A549 (cell line): ENCODE data around the gene P3H2. TPM values are rescaled to one million over a fixed set of nuclear protein-coding genes. Genes with fewer than 3 reads are reported as not detected.

Source experiments
- ATAC-seq, 2 experiments: fragments of 200-7000 bp in 1 of 2; fragments of >200 bp in 1 of 2; cut with Nextera tagmentation in 1 of 2; cut with Tn5 transposase in 1 of 2; 3 replicates each; pipeline versions ENCODE4 v1.8.0 to v1.9.1; 2018 to 2020; ENCODE audit warnings: mild to moderate bottlenecking in 1 of 2, moderate library complexity in 1 of 2
- CTCF ChIA-PET: fragments of 300-600 bp; sonication (Branson Sonifier 250); formaldehyde crosslinking; extraction: SDS; loops from one replicate; lab custom pipeline; 2021; ENCODE audit warnings: antibody characterized with exemption, inconsistent platforms; lab: Yijun Ruan, JAX
- POLR2A ChIA-PET: fragments of 350-600 bp; formaldehyde crosslinking; extraction: SDS; loops from one replicate; lab custom pipeline; 2021; ENCODE audit warnings: antibody characterized with exemption, inconsistent platforms; lab: Yijun Ruan, JAX
- DNase-seq, 2 experiments: peaks; one replicate each; pipeline versions ENCODE4 v3.0.0 to v3.0.0-alpha.2; 2011 to 2016; ENCODE audit warnings: low read depth in 1 of 2, low spot score in 1 of 2
- FAIRE-seq: peaks from 2 replicates; lab custom pipeline; 2011; peaks lifted over from hg19 to GRCh38; lab: Jason Lieb, UNC
- H3K27ac ChIP-seq, 2 experiments: fragments of >200 bp; sonication (Bioruptor Twin); formaldehyde crosslinking; 3 replicates each; pipeline ENCODE4 v1.5.1; 2016 to 2017
- H3K4me1 ChIP-seq: fragments of >200 bp; sonication (Bioruptor Twin); formaldehyde crosslinking; 3 replicates; pipeline ENCODE4 v1.6.1; 2016
- H3K4me2 ChIP-seq: fragments of >200 bp; sonication (Bioruptor Twin); formaldehyde crosslinking; 3 replicates; pipeline ENCODE4 v1.6.1; 2016
- H3K4me3 ChIP-seq: fragments of >200 bp; sonication (Bioruptor Twin); formaldehyde crosslinking; 3 replicates; pipeline ENCODE4 v1.5.1; 2016
- H3K9me3 ChIP-seq: fragments of >200 bp; sonication (Bioruptor Twin); formaldehyde crosslinking; 3 replicates; pipeline ENCODE4 v1.6.1; 2016
- CBX2 ChIP-seq: fragments of 200-600 bp; sonication (generic); IDR thresholded peaks from 2 replicates; pipeline ENCODE4 v1.6.1; 2016; ENCODE audit warnings: low read depth, mild to moderate bottlenecking, borderline replicate concordance
- CHD2 ChIP-seq: fragments of 150-350 bp; IDR thresholded peaks from 2 replicates; pipeline ENCODE4 v1.6.1; 2014; ENCODE audit warnings: low read length; ENCODE audit not compliant: partially characterized antibody
- CHD4 ChIP-seq: fragments of 200-600 bp; sonication (generic); IDR thresholded peaks from 2 replicates; pipeline ENCODE4 v1.6.1; 2016; ENCODE audit warnings: antibody characterized with exemption, mild to moderate bottlenecking, borderline replicate concordance
- E2F6 ChIP-seq: IDR thresholded peaks from 2 replicates; pipeline ENCODE4 v1.6.1; 2012; ENCODE audit warnings: low read depth, borderline replicate concordance
- EP300 ChIP-seq, 2 experiments: fragments of >200 bp; sonication (Bioruptor Twin); formaldehyde crosslinking; IDR thresholded peaks; 2 replicates in 1 of 2; 3 replicates in 1 of 2; pipeline ENCODE4 v1.6.1; 2016 to 2017
- ESRRA ChIP-seq: fragments of 150-350 bp; IDR thresholded peaks from 2 replicates; pipeline ENCODE4 v1.6.1; 2014; ENCODE audit warnings: mild to moderate bottlenecking, low read length, borderline replicate concordance
- HDAC2 ChIP-seq: fragments of 200-600 bp; sonication (generic); IDR thresholded peaks from 2 replicates; pipeline ENCODE4 v1.6.1; 2016
- HOXB13 ChIP-seq: fragments of 250-450 bp; sonication (Bioruptor Pico); IDR thresholded peaks from 2 replicates; pipeline ENCODE4 v1.5.0; 2020; ENCODE audit warnings: low read depth, mild to moderate bottlenecking, moderate library complexity
- HOXB5 ChIP-seq: fragments of 250-450 bp; sonication (Bioruptor Pico); IDR thresholded peaks from 2 replicates; pipeline ENCODE4 v1.5.0; 2020; ENCODE audit warnings: mild to moderate bottlenecking, moderate library complexity
- JUNB ChIP-seq: fragments of >200 bp; sonication (Bioruptor Twin); formaldehyde crosslinking; IDR thresholded peaks from 2 replicates; pipeline ENCODE4 v1.6.1; 2016
- KDM1A ChIP-seq: fragments of 200-600 bp; sonication (generic); IDR thresholded peaks from 2 replicates; pipeline ENCODE4 v1.6.1; 2016; ENCODE audit warnings: low read depth, mild to moderate bottlenecking
- MAFK ChIP-seq: fragments of 450-650 bp; IDR thresholded peaks from 2 replicates; pipeline ENCODE4 v1.6.1; 2014; ENCODE audit not compliant: partially characterized antibody
- PBX3 ChIP-seq: IDR thresholded peaks from 2 replicates; pipeline ENCODE4 v1.6.1; 2012
- POLR2A ChIP-seq: IDR thresholded peaks from 2 replicates; pipeline ENCODE4 v1.6.1; 2012; ENCODE audit warnings: mild to moderate bottlenecking, low read length
- POLR2AphosphoS2 ChIP-seq: conservative IDR thresholded peaks from 2 replicates; pipeline ENCODE4 v1.6.1; 2012; ENCODE audit warnings: low read length, improper control_type of control experiment, inconsistent platforms
- RAD21 ChIP-seq, 2 experiments: fragments of >200 bp in 1 of 2; sonication (Bioruptor Twin) in 1 of 2; formaldehyde crosslinking in 1 of 2; IDR thresholded peaks in 1 of 2; conservative IDR thresholded peaks in 1 of 2; 2 replicates in 1 of 2; 3 replicates in 1 of 2; pipeline ENCODE4 v1.6.1; 2012 to 2018; ENCODE audit warnings: inconsistent platforms in 1 of 2
- RARB ChIP-seq: fragments of 250-450 bp; sonication (Bioruptor Pico); IDR thresholded peaks from 2 replicates; pipeline ENCODE4 v1.8.0; 2021; ENCODE audit warnings: mild to moderate bottlenecking, moderate library complexity
- RCOR1 ChIP-seq: fragments of 150-350 bp; IDR thresholded peaks from 2 replicates; pipeline ENCODE4 v1.6.1; 2014; ENCODE audit warnings: antibody characterized with exemption, low read length, low read depth
- RFX5 ChIP-seq: fragments of 450-650 bp; IDR thresholded peaks from 2 replicates; pipeline ENCODE4 v1.7.1; 2014; ENCODE audit warnings: antibody characterized with exemption, mild to moderate bottlenecking, moderate library complexity
- SMC3 ChIP-seq: fragments of >200 bp; sonication (Bioruptor Twin); formaldehyde crosslinking; IDR thresholded peaks from 3 replicates; pipeline ENCODE4 v1.6.1; 2018; ENCODE audit warnings: inconsistent platforms
- TP53 ChIP-seq: fragments of 250-450 bp; sonication (Bioruptor Pico); IDR thresholded peaks from 2 replicates; pipeline ENCODE4 v1.5.0; 2021; ENCODE audit warnings: mild to moderate bottlenecking, moderate library complexity
- ZC3H11A ChIP-seq: fragments of 450-650 bp; IDR thresholded peaks from 2 replicates; pipeline ENCODE4 v1.6.1; 2014; ENCODE audit warnings: antibody characterized with exemption, mild to moderate bottlenecking
- WGBS: methylation state at CpG from one replicate; pipeline ENCODE4 v1.1.6; 2017; ENCODE audit errors: missing lambda C conversion rate; 5-methylcytosine and 5-hydroxymethylcytosine counted together
- polyA plus RNA-seq, 4 experiments: library from polyadenylated mRNA; depleted of rRNA in 3 of 4; stranded (reverse); fragments of >200 nt; fragmentation: RNase III in 1 of 4; extraction: RNeasy Plus Mini Kit Qiagen cat#74134 plus additional on column Dnase treatment in 1 of 4; gene quantifications; 2 replicates in 3 of 4; 3 replicates in 1 of 4; pipeline ENCODE4 v1.2.3, GENCODE V29; 2011 to 2017
- small RNA-seq, 6 experiments: library from RNA; depleted of rRNA; stranded (forward); fragments of <200 nt; gene quantifications; one replicate each; pipeline ENCODE3, GENCODE V24; 2012

Gene P3H2
- polyA plus RNA-seq, 2 of the 4 experiments (the other 2 are of a cell fraction), result 56.6 to 72.5 TPM

- no peak for ATAC-seq
- no peak for DNase-seq
- Histone ChIP-seq H3K27ac (peak overlapping the region; percentile 56 to 76; a peak in 5 of 6 replicates), H3K4me1 (peaks cover 39% of the 10 kb centered on the region), H3K9me3 (peaks cover 6% of the 10 kb centered on the region; the same call in 1 of the 3 replicates), H3K4me3 (no peak overlapping the region), H3K4me2 (no peak overlapping the region)
- WGBS, result 88% methylated on average over 2 of the region's 2 CpGs
- ChIA-PET CTCF (interaction anchor here (1.3 kb wide), 1 partner anchor 39 kb away, joined by 3 read pairs; no protein-coding TSS in a partner anchor), POLR2A (no interaction called here)
- no peak for FAIRE-seq
- no peak for TF ChIP-seq RCOR1
- no peak for TF ChIP-seq E2F6
- no peak for TF ChIP-seq POLR2A
- peak; percentile 11 for TF ChIP-seq MAFK
Observed at GRCh38 chr3:189909573-189909972, 211.1 kb downstream of the P3H2 start.

DNA sequence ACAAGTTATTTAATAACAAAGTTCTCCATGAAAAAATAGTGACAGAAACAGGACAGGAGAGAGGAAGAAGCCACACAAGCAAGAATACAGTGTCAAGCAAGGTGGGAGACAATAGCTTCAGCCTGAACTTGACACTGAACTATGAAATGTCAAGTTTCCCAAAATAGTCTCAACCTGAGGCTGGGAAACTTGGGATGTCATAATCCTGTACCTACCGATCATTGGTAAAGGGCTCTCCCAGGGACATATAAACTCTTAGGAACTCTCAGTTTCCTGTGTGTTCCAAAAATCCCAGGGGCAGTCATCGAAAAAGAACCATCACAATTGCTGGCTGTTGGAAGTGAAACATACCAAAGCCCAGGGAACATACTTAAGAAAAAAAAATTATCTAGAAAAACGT lies 211.6 kb downstream of the P3H2 start:
- H3K4me1 ChIP-seq, result peaks cover 39% of the 10 kb centered on the region
- peak overlapping the region; percentile 32; the same call in 1 of the 3 replicates for H3K4me2 ChIP-seq
- H3K27ac ChIP-seq, result peak overlapping the region; percentile 56 to 76
- no peak overlapping the region for H3K4me3 ChIP-seq
- 58% methylated on average over 3 of the region's 3 CpGs for WGBS
- POLR2A ChIA-PET, result no interaction called here
- peaks cover 6% of the 10 kb centered on the region; the same call in 1 of the 3 replicates for H3K9me3 ChIP-seq
- ATAC-seq (no peak), FAIRE-seq (no peak), DNase-seq (no peak)
- CTCF ChIA-PET, result interaction anchor here (1.3 kb wide), 1 partner anchor 40 kb away, joined by 3 read pairs; no protein-coding TSS in a partner anchor
- TF ChIP-seq ZC3H11A (no peak), HDAC2 (no peak), RAD21 (conservative IDR thresholded peaks at IDR 0.05 in 1 of 2, IDR thresholded peaks at IDR 0.05 in 1 of 2) (no peak), ESRRA (no peak), CBX2 (no peak), EP300 (IDR thresholded peaks at IDR 0.05) (no peak), PBX3 (no peak), KDM1A (no peak), POLR2AphosphoS2 (no peak), HOXB13 (CRISPR knock-in tag) (no peak)

DNA sequence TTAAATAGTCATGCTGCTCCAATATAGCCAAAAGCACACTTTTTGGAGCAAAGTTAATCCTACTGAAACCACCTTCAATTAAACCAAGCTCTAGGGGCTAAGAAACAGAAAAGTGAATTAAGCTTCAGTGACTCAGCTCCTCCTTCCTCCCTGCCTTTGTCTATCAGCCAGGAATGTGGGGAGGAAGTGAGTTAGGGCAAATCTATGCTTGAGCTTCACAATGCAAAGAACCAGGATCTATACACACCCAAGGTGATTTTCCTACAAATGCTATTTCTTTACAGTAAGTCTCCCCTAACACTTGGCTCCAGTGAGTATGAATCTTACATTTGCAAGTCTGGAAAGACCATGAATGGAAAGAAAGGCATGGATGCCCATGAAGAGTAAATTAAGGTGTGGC lies 212.1 kb downstream of the P3H2 start:
- FAIRE-seq (no peak), ATAC-seq (peak in 1 of 2 experiments; percentile 73; a peak in 4 of 6 replicates), DNase-seq (peak in 1 of 2 experiments; percentile 43)
- CTCF ChIA-PET, result interaction anchor here (1.3 kb wide), 1 partner anchor 40 kb away, joined by 3 read pairs; no protein-coding TSS in a partner anchor
- TF ChIP-seq POLR2A, result no peak
- no peak for TF ChIP-seq JUNB
- no peak for TF ChIP-seq RFX5
- TF ChIP-seq RAD21 (conservative IDR thresholded peaks at IDR 0.05 in 1 of 2, IDR thresholded peaks at IDR 0.05 in 1 of 2), result no peak
- no peak for TF ChIP-seq SMC3
- TF ChIP-seq CHD2, result no peak
- no peak for TF ChIP-seq KDM1A
- no peak for TF ChIP-seq HOXB13 (CRISPR knock-in tag)
- Histone ChIP-seq H3K4me2 (peak overlapping the region; percentile 32; the same call in 1 of the 3 replicates), H3K9me3 (peaks cover 6% of the 10 kb centered on the region; the same call in 1 of the 3 replicates), H3K27ac (peak overlapping the region; percentile 56 to 76), H3K4me1 (peaks cover 39% of the 10 kb centered on the region), H3K4me3 (no peak overlapping the region)
- POLR2A ChIA-PET, result no interaction called here

DNA sequence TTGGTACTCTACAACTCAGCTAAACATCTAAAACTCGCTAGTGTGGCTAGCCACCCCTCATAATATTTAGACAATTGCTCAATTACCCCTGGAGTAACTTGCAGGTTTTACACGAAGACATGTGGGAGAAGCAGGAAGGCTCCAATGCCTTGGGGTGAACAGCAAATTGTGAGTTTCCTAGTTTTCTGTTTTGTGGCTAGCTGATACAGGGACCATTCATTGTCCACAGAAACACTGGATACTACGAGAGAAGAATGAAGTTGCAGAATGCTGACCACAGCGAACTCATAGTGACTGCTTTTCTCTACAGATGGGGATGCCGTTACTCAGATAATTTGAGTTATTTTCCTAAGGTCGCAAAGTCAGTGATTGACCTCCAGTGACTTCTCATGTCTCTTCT lies 212.9 kb downstream of the P3H2 start:
- no peak for DNase-seq
- POLR2A ChIA-PET, result no interaction called here
- CTCF ChIA-PET, result interaction anchor here (0.6 to 0.8 kb wide), 2 partner anchors 16 to 24 kb away, joined by 3 to 5 read pairs; no protein-coding TSS in a partner anchor
- H3K27ac ChIP-seq, result peak overlapping the region; percentile 56 to 76; a peak in 5 of 6 replicates
- TF ChIP-seq HOXB5 (CRISPR knock-in tag) (no peak), POLR2AphosphoS2 (no peak), CHD4 (no peak), TP53 (CRISPR knock-in tag) (no peak), RARB (CRISPR knock-in tag) (no peak)
- ATAC-seq, result no peak
- peaks cover 38% of the 10 kb centered on the region for H3K4me1 ChIP-seq
- 92% methylated on average over 6 of the region's 6 CpGs for WGBS
- no peak for FAIRE-seq
- H3K9me3 ChIP-seq, result 0 out of 3 replicates have a peak, but pooled peaks cover 2% of the 10 kb centered on the region
- no peak overlapping the region for H3K4me2 ChIP-seq
- no peak overlapping the region for H3K4me3 ChIP-seq

Small RNA genes within 50 kb of the gene (small RNA-seq; reads per million reads assigned to genes)
- 0 reads per million in 6 experiments for gene RNU6-1109P

Other genes with a start within 250 kb of the P3H2 start
- gene CLDN1, start 201.5 kb upstream of the P3H2 start, polyA plus RNA-seq (2011; rRNA removed), result 97.0 and 142 TPM in 2 replicates
- gene CLDN1, start 201.5 kb upstream of the P3H2 start, polyA plus RNA-seq (2017; fragmentation: RNase III; extraction: RNeasy Plus Mini Kit Qiagen cat#74134 plus additional on column Dnase treatment), result 33.7 to 48.0 TPM (median 33.9 TPM) in 3 replicates